OCI-LY3 (cell line): ENCODE data around the gene CHD9.

Experiments
- H2AFZ ChIP-seq: fragments of 200-600, 300-600 bp; shearing (Covaris generic); 2 replicates; pipeline ENCODE4 v1.6.0; 2014; ENCODE audit warnings: antibody characterized with exemption, low read depth, low read length
- H3K27ac ChIP-seq: fragments of 200-600, 300-600 bp; sonication (generic); 2 replicates; pipeline ENCODE4 v1.5.1; 2014; ENCODE audit warnings: mild to moderate bottlenecking, low read length, moderate library complexity, mixed read lengths
- H3K27me3 ChIP-seq: fragments of 200-600, 300-600 bp; sonication (generic); 2 replicates; pipeline ENCODE4 v1.6.1; 2014; ENCODE audit warnings: low read depth, low read length, mixed read lengths
- H3K36me3 ChIP-seq: fragments of 200-600, 300-600 bp; sonication (generic); replicated peaks from 2 replicates; pipeline ENCODE3; 2014; ENCODE audit warnings: low read depth, low read length, mixed read lengths
- H3K4me1 ChIP-seq: fragments of 300-600, 200-600 bp; sonication (generic); 2 replicates; pipeline ENCODE4 v1.6.1; 2014; ENCODE audit warnings: low read length, mixed read lengths
- H3K4me2 ChIP-seq: fragments of 200-600, 300-600 bp; sonication (generic); 2 replicates; pipeline ENCODE4 v1.6.1; 2014; ENCODE audit warnings: low read length, mixed read lengths
- H3K4me3 ChIP-seq: fragments of 300-600, 200-600 bp; sonication (generic); 2 replicates; pipeline ENCODE4 v1.5.1; 2014; ENCODE audit warnings: antibody characterized with exemption, mild to moderate bottlenecking, low read length, moderate library complexity
- H3K79me2 ChIP-seq: fragments of 300-600, 200-600 bp; shearing (Covaris generic); 2 replicates; pipeline ENCODE4 v1.6.1; 2014; ENCODE audit warnings: mild to moderate bottlenecking, low read length, mixed read lengths
- H3K9ac ChIP-seq: fragments of 300-600, 200-600 bp; shearing (Covaris generic); 2 replicates; pipeline ENCODE4 v1.6.0; 2014; ENCODE audit warnings: mild to moderate bottlenecking, low read length, moderate library complexity
- H3K9me3 ChIP-seq: fragments of 200-600, 300-600 bp; shearing (Covaris generic); 2 replicates; pipeline ENCODE4 v1.6.1; 2014; ENCODE audit warnings: low read length, mixed read lengths; ENCODE audit not compliant: insufficient read depth
- H4K20me1 ChIP-seq: fragments of 200-600, 300-600 bp; sonication (generic); 2 replicates; pipeline ENCODE4 v1.6.1; 2016; ENCODE audit warnings: low read length, mixed read lengths; ENCODE audit not compliant: insufficient read depth
- CTCF ChIP-seq: fragments of 200-600, 300-600 bp; sonication (generic); IDR thresholded peaks from 2 replicates; pipeline ENCODE4 v1.5.1; 2014; ENCODE audit warnings: antibody characterized with exemption, low read length, low read depth
- EZH2phosphoT487 ChIP-seq: fragments of 200-600 bp; shearing (Covaris generic); IDR thresholded peaks from 2 replicates; pipeline ENCODE4 v1.6.1; 2018; ENCODE audit warnings: antibody characterized with exemption, mixed run types, low read depth

CHD9 gene

GRCh38 chr16:53056392-53056881 lies 1.6 kb downstream of the CHD9 start:
- H3K4me3 ChIP-seq = peak overlapping the region; percentile 85
- H3K27me3 ChIP-seq = no peaks in the 10 kb centered on the region
- peaks cover 67% of the 10 kb centered on the region for H3K4me1 ChIP-seq
- no peak for TF ChIP-seq EZH2phosphoT487
- no peak for TF ChIP-seq CTCF
- H3K27ac ChIP-seq = peak overlapping the region; percentile 81
- no peaks in the 10 kb centered on the region for H3K9me3 ChIP-seq
- peak overlapping the region; percentile 92 for H3K9ac ChIP-seq
- peaks cover 9% of the 10 kb centered on the region for H3K36me3 ChIP-seq
- H3K4me2 ChIP-seq = peak overlapping the region; percentile 87
- H3K79me2 ChIP-seq = peaks cover 57% of the 10 kb centered on the region
- H4K20me1 ChIP-seq = no peaks in the 10 kb centered on the region
- H2AFZ ChIP-seq = no peak overlapping the region

- no peaks in the 10 kb centered on the region for H4K20me1 ChIP-seq
- H3K4me2 ChIP-seq = peak overlapping the region; percentile 19
- H3K36me3 ChIP-seq = peaks cover 9% of the 10 kb centered on the region
- H3K4me1 ChIP-seq = peaks cover 74% of the 10 kb centered on the region
- H3K79me2 ChIP-seq = peaks cover 63% of the 10 kb centered on the region
- no peaks in the 10 kb centered on the region for H3K27me3 ChIP-seq
- H2AFZ ChIP-seq = no peak overlapping the region
- TF ChIP-seq EZH2phosphoT487 (no peak), CTCF (no peak)
- H3K27ac ChIP-seq = peak overlapping the region; percentile 99
- H3K4me3 ChIP-seq = no peak overlapping the region
- no peak overlapping the region for H3K9ac ChIP-seq
- H3K9me3 ChIP-seq = no peaks in the 10 kb centered on the region
Measured at GRCh38 chr16:53057658-53058057, 2.9 kb downstream of the CHD9 start.

- Histone ChIP-seq H3K27me3 (no peaks in the 10 kb centered on the region), H3K9me3 (no peaks in the 10 kb centered on the region), H3K27ac (peak overlapping the region; percentile 99), H3K4me3 (peak overlapping the region; percentile 37), H3K4me1 (peaks cover 79% of the 10 kb centered on the region), H3K36me3 (peaks cover 9% of the 10 kb centered on the region), H3K4me2 (peak overlapping the region; percentile 74), H3K9ac (peak overlapping the region; percentile 64), H3K79me2 (peaks cover 68% of the 10 kb centered on the region), H4K20me1 (no peaks in the 10 kb centered on the region), H2AFZ (no peak overlapping the region)
- TF ChIP-seq CTCF (no peak), EZH2phosphoT487 (no peak)
Measured at GRCh38 chr16:53058441-53058840, 3.6 kb downstream of the CHD9 start.

- Histone ChIP-seq H4K20me1 (no peaks in the 10 kb centered on the region), H3K9ac (peak overlapping the region; percentile 64; the same call in 1 of the 2 replicates), H3K4me2 (peak overlapping the region; percentile 74), H2AFZ (no peak overlapping the region), H3K4me1 (peaks cover 82% of the 10 kb centered on the region), H3K9me3 (no peaks in the 10 kb centered on the region), H3K79me2 (peaks cover 71% of the 10 kb centered on the region), H3K27ac (peak overlapping the region; percentile 99), H3K27me3 (no peaks in the 10 kb centered on the region), H3K36me3 (peaks cover 9% of the 10 kb centered on the region), H3K4me3 (no peak overlapping the region)
- TF ChIP-seq CTCF = no peak
- TF ChIP-seq EZH2phosphoT487 = no peak
Measured at GRCh38 chr16:53058882-53059281, 4.1 kb downstream of the CHD9 start.
